A549 (cell line): ENCODE data around the gene ISLR2. TPM values are rescaled to one million over a fixed set of nuclear protein-coding genes. Genes with fewer than 3 reads are reported as not detected.
A peak's percentile ranks its signal among the peaks of the same experiment; 100 is the strongest.

Experiments
- ATAC-seq, 2 experiments: fragments of 200-7000 bp in 1 of 2; fragments of >200 bp in 1 of 2; cut with Nextera tagmentation in 1 of 2; cut with Tn5 transposase in 1 of 2; 3 replicates each; pipeline versions ENCODE4 v1.8.0 to v1.9.1; 2018 to 2020; ENCODE audit warnings: mild to moderate bottlenecking in 1 of 2, moderate library complexity in 1 of 2
- CTCF ChIA-PET: fragments of 300-600 bp; sonication (Branson Sonifier 250); formaldehyde crosslinking; extraction: SDS; loops from one replicate; lab custom pipeline; 2021; ENCODE audit warnings: antibody characterized with exemption, inconsistent platforms; lab: Yijun Ruan, JAX
- POLR2A ChIA-PET: fragments of 350-600 bp; formaldehyde crosslinking; extraction: SDS; loops from one replicate; lab custom pipeline; 2021; ENCODE audit warnings: antibody characterized with exemption, inconsistent platforms; lab: Yijun Ruan, JAX
- DNase-seq, 2 experiments: peaks; one replicate each; pipeline versions ENCODE4 v3.0.0 to v3.0.0-alpha.2; 2011 to 2016; ENCODE audit warnings: low read depth in 1 of 2, low spot score in 1 of 2
- FAIRE-seq: peaks from 2 replicates; lab custom pipeline; 2011; peaks lifted over from hg19 to GRCh38; lab: Jason Lieb, UNC
- H3K27ac ChIP-seq, 2 experiments: fragments of >200 bp; sonication (Bioruptor Twin); formaldehyde crosslinking; 3 replicates each; pipeline ENCODE4 v1.5.1; 2016 to 2017
- H3K4me1 ChIP-seq: fragments of >200 bp; sonication (Bioruptor Twin); formaldehyde crosslinking; 3 replicates; pipeline ENCODE4 v1.6.1; 2016
- H3K4me2 ChIP-seq: fragments of >200 bp; sonication (Bioruptor Twin); formaldehyde crosslinking; 3 replicates; pipeline ENCODE4 v1.6.1; 2016
- H3K4me3 ChIP-seq: fragments of >200 bp; sonication (Bioruptor Twin); formaldehyde crosslinking; 3 replicates; pipeline ENCODE4 v1.5.1; 2016
- H3K9me3 ChIP-seq: fragments of >200 bp; sonication (Bioruptor Twin); formaldehyde crosslinking; 3 replicates; pipeline ENCODE4 v1.6.1; 2016
- CBX2 ChIP-seq: fragments of 200-600 bp; sonication (generic); IDR thresholded peaks from 2 replicates; pipeline ENCODE4 v1.6.1; 2016; ENCODE audit warnings: low read depth, mild to moderate bottlenecking, borderline replicate concordance
- EHF ChIP-seq: fragments of 250-450 bp; sonication (Bioruptor Pico); IDR thresholded peaks from 2 replicates; pipeline ENCODE4 v1.5.0; 2020; ENCODE audit warnings: mild to moderate bottlenecking
- ELK1 ChIP-seq: fragments of 150-350 bp; IDR thresholded peaks from 2 replicates; pipeline ENCODE4 v1.6.1; 2014; ENCODE audit warnings: low read depth, mild to moderate bottlenecking, low read length
- EP300 ChIP-seq, 2 experiments: fragments of >200 bp; sonication (Bioruptor Twin); formaldehyde crosslinking; IDR thresholded peaks; 2 replicates in 1 of 2; 3 replicates in 1 of 2; pipeline ENCODE4 v1.6.1; 2016 to 2017
- FOSB ChIP-seq: fragments of 250-450 bp; sonication (Bioruptor Pico); IDR thresholded peaks from 2 replicates; pipeline ENCODE4 v1.5.0; 2020; ENCODE audit warnings: mild to moderate bottlenecking, moderate library complexity
- HEYL ChIP-seq: fragments of 250-450 bp; sonication (Bioruptor Pico); IDR thresholded peaks from 2 replicates; pipeline ENCODE4 v1.8.0; 2021; ENCODE audit warnings: mild to moderate bottlenecking, moderate library complexity
- HMGXB4 ChIP-seq: fragments of 250-450 bp; sonication (Bioruptor Pico); IDR thresholded peaks from 2 replicates; pipeline ENCODE4 v1.5.0; 2021; ENCODE audit warnings: mild to moderate bottlenecking, moderate library complexity, borderline replicate concordance
- HOXA7 ChIP-seq: fragments of 250-450 bp; sonication (Bioruptor Pico); IDR thresholded peaks from 2 replicates; pipeline ENCODE4 v1.5.0; 2020; ENCODE audit warnings: mild to moderate bottlenecking, moderate library complexity
- KDM5A ChIP-seq: fragments of 200-600 bp; sonication (generic); IDR thresholded peaks from 2 replicates; pipeline ENCODE4 v1.6.1; 2016; ENCODE audit warnings: antibody characterized with exemption, mild to moderate bottlenecking
- MAZ ChIP-seq: fragments of 150-350 bp; IDR thresholded peaks from 2 replicates; pipeline ENCODE4 v1.6.1; 2014; ENCODE audit warnings: antibody characterized with exemption, low read depth, low read length, borderline replicate concordance
- NFE2L2 ChIP-seq: fragments of 150-350 bp; conservative IDR thresholded peaks from 2 replicates; pipeline ENCODE4 v1.6.1; 2014; ENCODE audit warnings: low read length
- PBX3 ChIP-seq: IDR thresholded peaks from 2 replicates; pipeline ENCODE4 v1.6.1; 2012
- POLR2A ChIP-seq: IDR thresholded peaks from 2 replicates; pipeline ENCODE4 v1.6.1; 2012; ENCODE audit warnings: mild to moderate bottlenecking, low read length
- RARB ChIP-seq: fragments of 250-450 bp; sonication (Bioruptor Pico); IDR thresholded peaks from 2 replicates; pipeline ENCODE4 v1.8.0; 2021; ENCODE audit warnings: mild to moderate bottlenecking, moderate library complexity
- RNF2 ChIP-seq: fragments of 200-600 bp; sonication (generic); IDR thresholded peaks from 2 replicates; pipeline ENCODE4 v1.6.1; 2016; ENCODE audit warnings: low read depth, mild to moderate bottlenecking, antibody characterized with exemption, moderate library complexity, borderline replicate concordance
- USF2 ChIP-seq: fragments of 450-650 bp; IDR thresholded peaks from 2 replicates; pipeline ENCODE4 v1.6.1; 2014; ENCODE audit warnings: antibody characterized with exemption
- ZFP36 ChIP-seq: fragments of 450-650 bp; IDR thresholded peaks from 2 replicates; pipeline ENCODE4 v1.6.1; 2014; ENCODE audit warnings: borderline replicate concordance; ENCODE audit not compliant: partially characterized antibody
- WGBS: methylation state at CpG from one replicate; pipeline ENCODE4 v1.1.6; 2017; ENCODE audit errors: missing lambda C conversion rate; 5-methylcytosine and 5-hydroxymethylcytosine counted together
- polyA plus RNA-seq, 4 experiments: library from polyadenylated mRNA; depleted of rRNA in 3 of 4; stranded (reverse); fragments of >200 nt; fragmentation: RNase III in 1 of 4; extraction: RNeasy Plus Mini Kit Qiagen cat#74134 plus additional on column Dnase treatment in 1 of 4; gene quantifications; 2 replicates in 3 of 4; 3 replicates in 1 of 4; pipeline ENCODE4 v1.2.3, GENCODE V29; 2011 to 2017
- TF ChIP-seq, protein P1 (sequence below): fragments of >200 bp; sonication (Bioruptor Twin); formaldehyde crosslinking; IDR thresholded peaks from 3 replicates; pipeline ENCODE4 v1.5.1; 2016
- TF ChIP-seq, protein P2 (sequence below): fragments of >200 bp; sonication (Bioruptor Twin); formaldehyde crosslinking; IDR thresholded peaks from 3 replicates; pipeline ENCODE4 v1.6.1; 2016
- TF ChIP-seq, protein P3 (sequence below): fragments of 250-450 bp; sonication (Bioruptor Pico); IDR thresholded peaks from 2 replicates; pipeline ENCODE4 v1.5.0; 2020; ENCODE audit warnings: low read depth, mild to moderate bottlenecking, moderate library complexity

Gene ISLR2
- polyA plus RNA-seq, 2 of the 4 experiments (the other 2 are of a cell fraction) = 0.12 to 0.17 TPM

- no peak for FAIRE-seq
- Histone ChIP-seq H3K4me1 (peaks cover 11% of the 10 kb centered on the region; the same call in 2 of the 3 replicates), H3K27ac (0 out of 6 replicates have a peak overlapping the region, but pooled peaks of 1 of the 2 experiments have one; percentile 4), H3K9me3 (no peaks in the 10 kb centered on the region), H3K4me3 (no peak overlapping the region), H3K4me2 (no peak overlapping the region)
- no peak for DNase-seq
- TF ChIP-seq PBX3 (no peak), CBX2 (no peak), EHF (CRISPR knock-in tag) (no peak), RARB (CRISPR knock-in tag) (no peak), RNF2 (no peak), EP300 (IDR thresholded peaks at IDR 0.05) (no peak), KDM5A (no peak), NFE2L2 (no peak), HEYL (no peak)
- TF ChIP-seq, protein P1, sequence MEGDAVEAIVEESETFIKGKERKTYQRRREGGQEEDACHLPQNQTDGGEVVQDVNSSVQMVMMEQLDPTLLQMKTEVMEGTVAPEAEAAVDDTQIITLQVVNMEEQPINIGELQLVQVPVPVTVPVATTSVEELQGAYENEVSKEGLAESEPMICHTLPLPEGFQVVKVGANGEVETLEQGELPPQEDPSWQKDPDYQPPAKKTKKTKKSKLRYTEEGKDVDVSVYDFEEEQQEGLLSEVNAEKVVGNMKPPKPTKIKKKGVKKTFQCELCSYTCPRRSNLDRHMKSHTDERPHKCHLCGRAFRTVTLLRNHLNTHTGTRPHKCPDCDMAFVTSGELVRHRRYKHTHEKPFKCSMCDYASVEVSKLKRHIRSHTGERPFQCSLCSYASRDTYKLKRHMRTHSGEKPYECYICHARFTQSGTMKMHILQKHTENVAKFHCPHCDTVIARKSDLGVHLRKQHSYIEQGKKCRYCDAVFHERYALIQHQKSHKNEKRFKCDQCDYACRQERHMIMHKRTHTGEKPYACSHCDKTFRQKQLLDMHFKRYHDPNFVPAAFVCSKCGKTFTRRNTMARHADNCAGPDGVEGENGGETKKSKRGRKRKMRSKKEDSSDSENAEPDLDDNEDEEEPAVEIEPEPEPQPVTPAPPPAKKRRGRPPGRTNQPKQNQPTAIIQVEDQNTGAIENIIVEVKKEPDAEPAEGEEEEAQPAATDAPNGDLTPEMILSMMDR = no peak
- 68% methylated on average over 3 of the region's 3 CpGs for WGBS
- CTCF ChIA-PET = interaction anchor here (0.9 kb wide), 1 partner anchor 184 kb away, joined by 5 read pairs; no protein-coding TSS in a partner anchor
- POLR2A ChIA-PET = no interaction called here
- no peak for ATAC-seq
Measured at GRCh38 chr15:74124196-74124595, 6.2 kb upstream of the ISLR2 start.

- TF ChIP-seq FOSB (CRISPR knock-in tag) = no peak
- TF ChIP-seq, protein P2, sequence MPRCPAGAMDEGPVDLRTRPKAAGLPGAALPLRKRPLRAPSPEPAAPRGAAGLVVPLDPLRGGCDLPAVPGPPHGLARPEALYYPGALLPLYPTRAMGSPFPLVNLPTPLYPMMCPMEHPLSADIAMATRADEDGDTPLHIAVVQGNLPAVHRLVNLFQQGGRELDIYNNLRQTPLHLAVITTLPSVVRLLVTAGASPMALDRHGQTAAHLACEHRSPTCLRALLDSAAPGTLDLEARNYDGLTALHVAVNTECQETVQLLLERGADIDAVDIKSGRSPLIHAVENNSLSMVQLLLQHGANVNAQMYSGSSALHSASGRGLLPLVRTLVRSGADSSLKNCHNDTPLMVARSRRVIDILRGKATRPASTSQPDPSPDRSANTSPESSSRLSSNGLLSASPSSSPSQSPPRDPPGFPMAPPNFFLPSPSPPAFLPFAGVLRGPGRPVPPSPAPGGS = no peak
- no peak for TF ChIP-seq ELK1
- TF ChIP-seq USF2 = no peak
- TF ChIP-seq HMGXB4 (CRISPR knock-in tag) = no peak
- TF ChIP-seq ZFP36 = no peak
- TF ChIP-seq, protein P3, sequence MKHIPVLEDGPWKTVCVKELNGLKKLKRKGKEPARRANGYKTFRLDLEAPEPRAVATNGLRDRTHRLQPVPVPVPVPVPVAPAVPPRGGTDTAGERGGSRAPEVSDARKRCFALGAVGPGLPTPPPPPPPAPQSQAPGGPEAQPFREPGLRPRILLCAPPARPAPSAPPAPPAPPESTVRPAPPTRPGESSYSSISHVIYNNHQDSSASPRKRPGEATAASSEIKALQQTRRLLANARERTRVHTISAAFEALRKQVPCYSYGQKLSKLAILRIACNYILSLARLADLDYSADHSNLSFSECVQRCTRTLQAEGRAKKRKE (CRISPR knock-in tag) = no peak
- no peak for TF ChIP-seq KDM5A
- no peak for TF ChIP-seq HOXA7 (CRISPR knock-in tag)
- TF ChIP-seq POLR2A = no peak
- TF ChIP-seq MAZ = no peak
- ChIA-PET CTCF (interaction anchor here (0.7 to 2.7 kb wide), 7 partner anchors 151 to 198 kb away, joined by 3 to 18 read pairs (median 8); no protein-coding TSS in a partner anchor), POLR2A (no interaction called here)
- H3K4me2 ChIP-seq = no peak overlapping the region; the same call in 2 of the 3 replicates
- ATAC-seq = no peak
- H3K4me1 ChIP-seq = peaks cover 13% of the 10 kb centered on the region; the same call in 2 of the 3 replicates
- H3K9me3 ChIP-seq = no peaks in the 10 kb centered on the region
- peak in 1 of 2 experiments; percentile 35 for DNase-seq
- WGBS = 19% methylated on average over 7 of the region's 7 CpGs
- FAIRE-seq = no peak
- H3K27ac ChIP-seq = 0 out of 6 replicates have a peak overlapping the region, but pooled peaks of 1 of the 2 experiments have one; percentile 4
- no peak overlapping the region for H3K4me3 ChIP-seq
Measured at GRCh38 chr15:74124759-74125158, 5.6 kb upstream of the ISLR2 start.
